ENCODE data around the gene OR2V2.

DNA sequence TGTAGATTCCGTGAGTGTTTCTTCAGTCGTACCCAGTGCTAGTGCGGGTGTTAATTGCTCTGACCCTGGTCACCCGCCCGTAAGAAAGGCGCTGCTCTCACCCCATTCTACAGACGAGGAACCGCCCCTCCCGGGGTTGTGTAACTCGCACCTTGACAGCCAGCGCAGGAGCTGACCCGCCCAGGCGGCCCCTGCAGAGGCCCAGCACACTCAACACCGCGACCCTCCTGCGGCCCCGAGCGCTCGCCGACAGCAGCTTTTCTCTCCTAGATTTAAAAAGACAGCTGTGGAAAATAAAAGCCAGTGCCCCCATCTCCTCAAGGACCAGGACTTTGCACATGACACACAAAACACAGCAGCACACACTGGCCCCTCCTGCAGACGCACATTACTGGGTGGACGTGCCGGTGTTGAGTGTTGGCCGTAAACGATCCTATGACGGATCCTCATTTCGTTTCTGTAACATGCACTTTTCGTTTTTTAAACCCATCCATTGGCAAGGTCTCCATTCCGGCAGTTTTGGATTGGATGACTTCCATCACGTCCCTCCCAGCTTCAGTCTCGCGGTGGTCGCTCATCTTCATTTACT lies 22.9 kb downstream of the OR2V2 start:
- TF ChIP-seq, protein P1, sequence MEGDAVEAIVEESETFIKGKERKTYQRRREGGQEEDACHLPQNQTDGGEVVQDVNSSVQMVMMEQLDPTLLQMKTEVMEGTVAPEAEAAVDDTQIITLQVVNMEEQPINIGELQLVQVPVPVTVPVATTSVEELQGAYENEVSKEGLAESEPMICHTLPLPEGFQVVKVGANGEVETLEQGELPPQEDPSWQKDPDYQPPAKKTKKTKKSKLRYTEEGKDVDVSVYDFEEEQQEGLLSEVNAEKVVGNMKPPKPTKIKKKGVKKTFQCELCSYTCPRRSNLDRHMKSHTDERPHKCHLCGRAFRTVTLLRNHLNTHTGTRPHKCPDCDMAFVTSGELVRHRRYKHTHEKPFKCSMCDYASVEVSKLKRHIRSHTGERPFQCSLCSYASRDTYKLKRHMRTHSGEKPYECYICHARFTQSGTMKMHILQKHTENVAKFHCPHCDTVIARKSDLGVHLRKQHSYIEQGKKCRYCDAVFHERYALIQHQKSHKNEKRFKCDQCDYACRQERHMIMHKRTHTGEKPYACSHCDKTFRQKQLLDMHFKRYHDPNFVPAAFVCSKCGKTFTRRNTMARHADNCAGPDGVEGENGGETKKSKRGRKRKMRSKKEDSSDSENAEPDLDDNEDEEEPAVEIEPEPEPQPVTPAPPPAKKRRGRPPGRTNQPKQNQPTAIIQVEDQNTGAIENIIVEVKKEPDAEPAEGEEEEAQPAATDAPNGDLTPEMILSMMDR (IDR thresholded peaks at IDR 0.05) = no peak
- TF ChIP-seq POLR2A (IDR thresholded peaks at IDR 0.05) = no peak
